Fibroblast of villous mesenchyme (primary cell): ENCODE measurements around the gene UBE2N. TPM values are rescaled to one million over a fixed set of nuclear protein-coding genes. Genes with fewer than 3 reads are reported as not detected.
A peak's percentile ranks its signal among the peaks of the same experiment; 100 is the strongest.
"Not testable (repeated sequence)": the region's sequence is repeated elsewhere in the genome, so short reads cannot be mapped to it uniquely, and the experiment has no call there.

Source experiments
- DNase-seq: peaks from one replicate; pipeline ENCODE4 v3.0.0-alpha.2; 2010; ENCODE audit warnings: low read depth
- H3K4me3 ChIP-seq: 2 replicates; pipeline ENCODE4 v1.5.1; 2011; ENCODE audit warnings: low read depth, mild to moderate bottlenecking, low read length
- CTCF ChIP-seq: IDR thresholded peaks from 2 replicates; pipeline ENCODE4 v1.5.1; 2012; ENCODE audit warnings: low read depth, mild to moderate bottlenecking, low read length; ENCODE audit not compliant: insufficient read depth
- total RNA-seq: library from RNA; depleted of rRNA; stranded (reverse); fragments of >200 nt; gene quantifications from 2 replicates; pipeline ENCODE4 v1.2.3, GENCODE V29; 2012

The UBE2N gene
- total RNA-seq, 1 donor: 104 TPM

DNA sequence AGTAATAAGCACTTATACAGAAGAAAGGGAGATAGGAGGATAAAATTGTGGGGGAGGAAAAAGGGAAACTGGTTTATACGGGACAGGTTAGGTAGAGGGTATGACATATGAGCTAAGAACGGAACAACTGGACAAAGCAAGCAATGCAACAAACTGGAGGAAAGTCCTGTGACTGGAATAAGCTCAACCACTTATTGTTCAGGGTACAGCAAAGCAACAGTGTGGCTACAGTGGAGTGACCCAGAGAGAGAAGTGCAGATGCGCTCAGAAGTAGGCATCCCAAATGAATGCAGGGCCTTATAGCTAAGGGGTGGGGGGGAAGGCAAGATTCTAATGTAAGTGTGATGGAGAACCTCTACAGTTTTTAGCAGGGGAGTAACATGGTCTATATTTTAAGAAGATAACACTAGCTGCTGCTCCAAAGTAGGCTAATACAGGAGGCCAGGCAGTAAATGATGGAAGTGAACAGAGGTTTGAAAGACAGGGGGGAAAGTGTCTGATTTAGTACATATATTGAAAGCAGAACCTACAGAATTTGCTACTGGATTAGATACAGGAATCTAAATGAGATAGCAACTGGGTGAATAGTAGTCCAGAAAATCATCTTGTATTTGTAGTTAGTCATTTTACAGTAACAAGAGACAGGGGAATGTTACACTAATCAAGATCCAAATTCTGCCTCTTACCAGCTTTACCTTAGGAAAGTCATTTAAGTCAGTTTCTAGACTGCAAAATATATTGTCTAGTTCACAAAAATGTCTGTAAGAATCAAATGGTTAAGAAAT is 3.3 kb downstream of the UBE2N start:
- no peak for TF ChIP-seq CTCF
- H3K4me3 ChIP-seq: no peak overlapping the region
- no peak for DNase-seq

DNA sequence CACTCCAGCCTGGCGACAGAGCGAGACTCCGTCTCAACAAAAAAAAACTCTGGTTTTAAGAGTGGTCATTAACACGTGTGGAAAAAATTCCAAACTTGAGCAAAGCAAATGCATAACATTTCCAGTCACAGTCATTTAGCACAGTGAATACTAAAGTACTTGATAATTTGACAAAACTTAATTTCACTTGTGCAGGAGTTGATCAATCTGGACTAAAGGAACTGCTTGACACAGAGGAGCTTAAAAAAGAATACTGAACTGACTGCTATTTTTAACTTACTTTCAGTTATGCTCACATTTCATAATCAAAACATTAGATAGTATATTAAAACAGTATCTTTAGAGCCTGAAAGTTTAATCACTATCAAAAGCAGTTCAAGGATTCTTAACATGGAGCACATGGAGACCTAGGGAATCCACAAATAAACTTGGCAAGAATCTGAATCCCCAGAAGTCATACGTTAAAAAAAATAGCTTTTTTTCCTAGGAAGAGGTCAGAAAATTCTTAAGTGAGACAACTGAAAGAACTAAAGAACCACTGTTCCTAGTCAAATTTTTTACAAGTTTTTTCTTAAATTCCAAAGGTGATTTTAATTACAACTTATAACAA is 7.4 kb downstream of the UBE2N start:
- no peak overlapping the region for H3K4me3 ChIP-seq
- no peak for DNase-seq

GRCh38 chr12:93432031-93432430 is 9.7 kb downstream of the UBE2N start:
- not testable (repeated sequence) for H3K4me3 ChIP-seq, DNase-seq

More for the DNA sequence above, 7.4 kb downstream of the UBE2N start:
- no peak for TF ChIP-seq CTCF

GRCh38 chr12:93430280-93430679 is 11.5 kb downstream of the UBE2N start:
- no peak for TF ChIP-seq CTCF
- no peak for DNase-seq
- H3K4me3 ChIP-seq: no peak overlapping the region

- no peak overlapping the region for H3K4me3 ChIP-seq
- TF ChIP-seq CTCF: no peak
- DNase-seq: no peak
Measured at GRCh38 chr12:93429852-93430251, 11.9 kb downstream of the UBE2N start.

DNA sequence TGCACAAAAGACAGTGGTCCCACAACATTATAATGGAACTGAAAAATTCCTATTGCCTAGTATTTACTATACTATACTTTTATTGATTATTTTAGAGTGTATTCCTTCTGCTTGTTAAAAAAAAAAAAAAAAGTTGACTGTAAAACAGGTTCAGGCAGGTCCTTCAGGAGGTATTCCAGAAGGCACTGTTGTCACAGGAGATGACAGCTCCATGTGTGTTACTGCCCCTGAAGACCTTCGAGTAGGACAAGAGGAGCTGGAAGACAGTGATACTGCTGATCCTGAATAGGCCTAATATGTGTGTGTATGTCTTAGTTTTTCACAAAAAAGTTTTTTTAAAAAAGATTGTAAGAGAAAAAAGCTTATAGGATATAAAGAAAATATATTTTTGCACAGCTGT is 12.3 kb downstream of the UBE2N start:
- no peak for DNase-seq
- no peak for TF ChIP-seq CTCF
- H3K4me3 ChIP-seq: no peak overlapping the region

DNA sequence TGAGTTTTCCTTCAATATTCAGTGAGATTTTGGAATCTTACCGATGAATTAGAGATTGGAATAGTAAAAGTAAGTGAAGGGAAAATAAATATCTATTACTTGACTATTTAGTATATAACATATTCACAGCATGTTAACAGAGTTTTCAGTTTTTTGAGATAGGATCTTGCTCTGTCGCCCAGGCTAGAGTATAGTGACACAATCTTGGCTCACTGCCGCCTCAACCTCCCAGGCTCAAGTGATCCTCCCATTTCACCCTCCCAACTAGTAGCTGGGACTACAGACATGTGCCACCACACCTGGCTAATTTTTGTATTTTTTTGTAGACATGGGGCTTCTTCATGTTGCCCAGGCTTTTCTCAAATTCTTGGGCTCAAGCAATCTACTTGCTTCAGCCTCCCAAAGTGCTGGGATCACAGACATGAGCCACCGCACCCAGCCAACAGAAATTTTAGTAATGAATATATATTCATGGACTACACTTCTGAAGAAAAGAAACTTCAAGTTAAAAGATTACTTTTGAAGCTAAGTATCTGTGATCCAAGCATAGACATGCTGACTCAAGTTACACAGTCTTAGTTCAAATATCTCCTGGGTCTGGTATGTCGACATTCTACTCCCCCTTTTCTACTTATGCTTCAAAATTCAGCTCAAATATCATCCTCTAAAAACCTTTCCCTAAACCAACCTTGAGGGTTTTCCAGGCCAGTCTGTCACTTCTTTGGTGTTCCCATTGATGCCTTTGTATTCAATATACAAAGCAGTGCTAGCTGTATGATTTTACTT is 13.8 kb downstream of the UBE2N start:
- H3K4me3 ChIP-seq: no peak overlapping the region
- peak; percentile 71 for DNase-seq
- TF ChIP-seq CTCF: no peak
